Tibial nerve (tissue), 3 donors: ENCODE results near the gene ABCC12.

Source experiments
- CTCF ChIP-seq, 5 experiments: fragments of 200-600 bp in 3 of 5; fragments of 450-650 bp in 2 of 5; sonication (generic) in 3 of 5; IDR thresholded peaks; one replicate each; pipeline ENCODE4 v1.5.1; 2016 to 2019; ENCODE audit warnings: antibody characterized with exemption in 5 of 5, mild to moderate bottlenecking in 3 of 5, moderate library complexity in 2 of 5
- POLR2A ChIP-seq, 2 donors: fragments of 450-650 bp; IDR thresholded peaks; one replicate each; pipeline ENCODE4 v1.6.1; 2017; ENCODE audit warnings: antibody characterized with exemption in 2 of 2, mild to moderate bottlenecking in 2 of 2, moderate library complexity in 2 of 2

GRCh38 chr16:48109475-48109874, 46.3 kb downstream of the ABCC12 start:
- TF ChIP-seq CTCF (IDR thresholded peaks at IDR 0.05) (no peak), POLR2A (IDR thresholded peaks at IDR 0.05) (no peak)
